Duodenal mucosa (tissue), 2 donors: ENCODE measurements around the gene POFUT2.

Source experiments
- H3K27ac ChIP-seq: one replicate; pipeline ENCODE4 v1.7.0; 2013; ENCODE audit warnings: low read depth, low read length
- H3K27me3 ChIP-seq, 2 donors: one replicate each; pipeline ENCODE4 v1.7.0; 2013; ENCODE audit warnings: low read length in 2 of 2, control low read depth in 1 of 2; ENCODE audit not compliant: insufficient read depth in 2 of 2, control insufficient read depth in 1 of 2
- H3K36me3 ChIP-seq, 2 donors: one replicate each; pipeline ENCODE4 v1.7.0; 2013; ENCODE audit warnings: low read length in 2 of 2, control low read depth in 1 of 2; ENCODE audit not compliant: insufficient read depth in 2 of 2, control insufficient read depth in 1 of 2
- H3K4me1 ChIP-seq, 2 donors: one replicate each; pipeline ENCODE4 v1.7.0; 2013; ENCODE audit warnings: low read length in 2 of 2, control low read depth in 1 of 2; ENCODE audit not compliant: insufficient read depth in 2 of 2, control insufficient read depth in 1 of 2
- H3K4me3 ChIP-seq, 2 donors: one replicate each; pipeline ENCODE4 v1.7.0; 2013; ENCODE audit warnings: low read length in 2 of 2, low read depth in 1 of 2
- H3K9ac ChIP-seq, 2 donors: one replicate each; pipeline ENCODE4 v1.7.0; 2013; ENCODE audit warnings: low read length in 2 of 2, low read depth in 1 of 2
- H3K9me3 ChIP-seq, 2 donors: one replicate each; pipeline ENCODE4 v1.7.0; 2013; ENCODE audit warnings: low read length in 2 of 2, control low read depth in 1 of 2; ENCODE audit not compliant: control insufficient read depth in 1 of 2

The POFUT2 gene

DNA sequence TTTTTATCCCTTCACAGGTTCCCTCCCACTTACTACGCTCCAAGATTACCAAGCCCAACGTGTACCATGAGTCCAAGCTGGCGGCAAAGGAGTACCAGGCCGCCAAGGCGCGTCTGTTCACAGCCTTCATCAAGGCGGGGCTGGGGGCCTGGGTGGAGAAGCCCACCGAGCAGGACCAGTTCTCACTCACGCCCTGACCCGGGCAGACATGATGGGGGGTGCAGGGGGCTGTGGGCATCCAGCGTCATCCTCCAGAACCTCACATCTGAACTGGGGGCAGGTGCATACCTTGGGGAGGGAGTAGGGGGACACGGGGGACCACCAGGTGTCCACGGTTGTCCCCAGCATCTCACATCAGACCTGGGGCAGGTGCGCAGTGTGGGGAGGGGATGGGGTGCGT is 65.7 kb downstream of the POFUT2 start:
- Histone ChIP-seq H3K9me3 (no peaks in the 10 kb centered on the region), H3K27me3 (no peaks in the 10 kb centered on the region), H3K36me3 (peaks cover 0 to 3% of the 10 kb centered on the region in 2 donors), H3K4me3 (no peak overlapping the region), H3K27ac (no peak overlapping the region), H3K9ac (no peak overlapping the region), H3K4me1 (no peaks in the 10 kb centered on the region)

DNA sequence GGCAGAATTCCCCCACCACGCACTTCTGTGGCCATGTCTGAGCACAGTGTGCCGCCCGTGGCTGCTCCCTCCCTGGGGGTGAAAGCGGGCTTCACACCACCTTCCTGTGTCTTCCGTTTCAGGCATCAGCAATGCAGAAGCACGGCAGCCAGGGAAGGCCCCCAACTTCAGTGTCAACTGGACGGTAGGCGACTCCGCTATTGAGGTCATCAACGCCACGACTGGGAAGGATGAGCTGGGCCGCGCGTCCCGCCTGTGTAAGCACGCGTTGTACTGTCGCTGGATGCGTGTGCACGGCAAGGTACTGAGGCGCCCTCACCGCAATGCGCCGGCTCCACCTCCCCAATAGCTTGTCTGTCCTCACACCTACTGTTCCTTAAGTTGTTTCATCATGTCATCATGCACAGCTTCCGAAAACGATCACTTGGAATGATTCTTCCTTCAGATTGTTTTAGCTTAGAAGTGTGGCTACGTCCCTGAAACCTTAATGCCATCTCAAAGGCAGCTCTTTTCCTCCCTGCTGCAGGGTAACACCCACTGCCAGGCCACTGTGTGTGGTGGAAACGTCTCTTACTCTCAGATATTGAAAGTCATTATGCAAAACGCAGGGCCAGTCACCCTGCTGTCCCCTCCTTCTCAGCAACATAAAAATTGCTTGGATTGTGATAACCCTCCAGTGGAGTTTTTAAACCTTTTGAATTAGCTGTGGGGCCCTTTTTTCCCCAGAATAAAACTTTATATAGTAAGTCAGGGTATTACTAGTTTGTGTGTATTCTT is 66.8 kb downstream of the POFUT2 start:
- Histone ChIP-seq H3K4me3 (no peak overlapping the region), H3K27me3 (no peaks in the 10 kb centered on the region), H3K9me3 (no peaks in the 10 kb centered on the region), H3K4me1 (no peaks in the 10 kb centered on the region), H3K9ac (no peak overlapping the region), H3K36me3 (peaks cover 0 to 3% of the 10 kb centered on the region in 2 donors), H3K27ac (no peak overlapping the region)

DNA sequence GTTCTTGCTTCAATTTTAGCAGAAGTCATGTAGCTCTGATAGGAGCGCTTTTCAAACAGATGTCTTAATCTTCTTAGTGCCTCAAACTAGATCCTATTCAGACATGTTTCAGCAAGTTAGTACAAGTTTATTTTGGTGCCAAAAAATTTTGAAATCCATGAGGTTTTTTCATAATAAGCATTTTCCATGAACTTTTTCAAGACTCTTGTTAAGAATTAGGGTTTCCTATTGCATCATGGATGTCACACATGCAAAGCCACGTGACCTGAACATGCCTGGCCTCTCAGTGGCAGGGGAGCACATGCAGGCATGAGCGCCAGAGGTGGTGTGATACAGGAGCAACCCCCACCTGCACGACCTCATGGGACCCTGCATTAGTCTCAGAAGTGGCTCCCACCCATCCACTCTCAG is 67.6 kb downstream of the POFUT2 start:
- Histone ChIP-seq H3K36me3 (peaks cover 0 to 3% of the 10 kb centered on the region in 2 donors), H3K9me3 (no peaks in the 10 kb centered on the region), H3K4me1 (no peaks in the 10 kb centered on the region), H3K27me3 (no peaks in the 10 kb centered on the region), H3K27ac (no peak overlapping the region), H3K9ac (no peak overlapping the region), H3K4me3 (no peak overlapping the region)

DNA sequence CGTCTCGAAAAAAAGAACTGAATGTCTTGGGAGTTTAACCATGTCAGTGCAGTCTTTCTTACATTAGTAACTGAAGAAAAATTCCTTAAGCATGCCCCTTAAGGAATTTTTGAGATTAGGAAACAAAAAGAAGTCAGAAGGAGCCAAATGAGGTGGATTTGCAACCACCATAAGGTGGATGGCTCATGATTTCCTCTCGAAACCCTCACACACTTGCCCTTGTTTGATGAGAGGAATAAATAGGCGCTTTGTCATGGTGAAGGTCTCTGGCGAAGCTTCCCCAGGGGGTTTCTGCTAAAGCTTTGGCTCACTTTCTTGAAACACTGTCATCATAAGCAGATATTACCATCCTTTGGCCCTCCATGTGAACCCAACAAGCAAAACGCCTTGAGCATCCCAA is 68.2 kb downstream of the POFUT2 start:
- Histone ChIP-seq H3K36me3 (peaks cover 0 to 3% of the 10 kb centered on the region in 2 donors), H3K4me3 (no peak overlapping the region), H3K4me1 (no peaks in the 10 kb centered on the region), H3K27me3 (no peaks in the 10 kb centered on the region), H3K9me3 (no peaks in the 10 kb centered on the region), H3K27ac (no peak overlapping the region), H3K9ac (no peak overlapping the region)

DNA sequence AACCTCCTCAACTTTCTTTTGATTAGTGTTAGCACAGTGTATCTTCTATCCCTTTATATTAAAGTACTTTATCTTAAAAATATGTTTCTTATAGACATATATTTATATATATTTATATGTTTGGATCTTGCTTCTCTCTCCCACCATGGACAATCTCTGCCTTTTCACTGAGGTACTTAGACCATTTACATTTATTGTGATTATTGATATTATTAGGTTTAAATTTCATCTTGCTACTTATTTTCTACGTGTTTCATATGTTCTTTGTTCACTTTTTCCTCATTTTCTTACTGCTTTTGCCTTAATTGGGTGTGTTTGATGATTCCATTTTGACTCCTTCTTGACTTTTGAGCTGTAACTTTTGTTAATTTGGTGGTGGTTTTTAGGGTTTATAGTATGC is 70.7 kb downstream of the POFUT2 start:
- Histone ChIP-seq H3K4me3 (no peak overlapping the region), H3K4me1 (no peaks in the 10 kb centered on the region), H3K27me3 (no peaks in the 10 kb centered on the region), H3K27ac (no peak overlapping the region), H3K9me3 (no peaks in the 10 kb centered on the region), H3K36me3 (peaks cover 0 to 3% of the 10 kb centered on the region in 2 donors), H3K9ac (no peak overlapping the region)

DNA sequence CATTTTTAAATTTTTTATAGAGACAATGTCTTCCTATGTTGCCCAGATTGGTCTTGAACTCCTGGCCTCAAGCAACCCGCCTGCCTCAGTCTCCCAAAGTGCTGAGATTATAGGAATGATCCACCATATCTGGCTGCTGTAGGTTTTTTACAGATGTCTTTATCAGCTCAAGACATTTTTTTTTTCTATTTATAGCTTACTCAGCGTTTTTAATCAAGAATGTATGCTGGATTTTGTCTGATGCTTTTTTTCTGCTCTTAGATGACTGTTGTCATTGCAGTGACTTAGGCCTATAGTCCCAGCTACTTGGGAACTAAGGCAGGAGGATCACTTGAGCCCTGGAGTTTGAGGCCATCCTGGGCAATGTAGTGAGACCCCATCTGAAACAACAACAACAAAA is 72.5 kb downstream of the POFUT2 start:
- H3K36me3 ChIP-seq: peaks cover 0 to 3% of the 10 kb centered on the region in 2 donors
- no peaks in the 10 kb centered on the region for H3K9me3 ChIP-seq
- no peak overlapping the region for H3K9ac ChIP-seq
- H3K27ac ChIP-seq: no peak overlapping the region
- H3K27me3 ChIP-seq: no peaks in the 10 kb centered on the region
- H3K4me1 ChIP-seq: no peaks in the 10 kb centered on the region
- H3K4me3 ChIP-seq: no peak overlapping the region
